Measurements from ENCODE around the gene TMEM14A.
"Not testable (repeated sequence)": the region's sequence is repeated elsewhere in the genome, so short reads cannot be mapped to it uniquely, and the experiment has no call there.

Gene TMEM14A, protein sequence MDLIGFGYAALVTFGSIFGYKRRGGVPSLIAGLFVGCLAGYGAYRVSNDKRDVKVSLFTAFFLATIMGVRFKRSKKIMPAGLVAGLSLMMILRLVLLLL
- 1.6 to 8.9 (median 4.5) reads per million in 17 experiments for total RNA-seq

DNA sequence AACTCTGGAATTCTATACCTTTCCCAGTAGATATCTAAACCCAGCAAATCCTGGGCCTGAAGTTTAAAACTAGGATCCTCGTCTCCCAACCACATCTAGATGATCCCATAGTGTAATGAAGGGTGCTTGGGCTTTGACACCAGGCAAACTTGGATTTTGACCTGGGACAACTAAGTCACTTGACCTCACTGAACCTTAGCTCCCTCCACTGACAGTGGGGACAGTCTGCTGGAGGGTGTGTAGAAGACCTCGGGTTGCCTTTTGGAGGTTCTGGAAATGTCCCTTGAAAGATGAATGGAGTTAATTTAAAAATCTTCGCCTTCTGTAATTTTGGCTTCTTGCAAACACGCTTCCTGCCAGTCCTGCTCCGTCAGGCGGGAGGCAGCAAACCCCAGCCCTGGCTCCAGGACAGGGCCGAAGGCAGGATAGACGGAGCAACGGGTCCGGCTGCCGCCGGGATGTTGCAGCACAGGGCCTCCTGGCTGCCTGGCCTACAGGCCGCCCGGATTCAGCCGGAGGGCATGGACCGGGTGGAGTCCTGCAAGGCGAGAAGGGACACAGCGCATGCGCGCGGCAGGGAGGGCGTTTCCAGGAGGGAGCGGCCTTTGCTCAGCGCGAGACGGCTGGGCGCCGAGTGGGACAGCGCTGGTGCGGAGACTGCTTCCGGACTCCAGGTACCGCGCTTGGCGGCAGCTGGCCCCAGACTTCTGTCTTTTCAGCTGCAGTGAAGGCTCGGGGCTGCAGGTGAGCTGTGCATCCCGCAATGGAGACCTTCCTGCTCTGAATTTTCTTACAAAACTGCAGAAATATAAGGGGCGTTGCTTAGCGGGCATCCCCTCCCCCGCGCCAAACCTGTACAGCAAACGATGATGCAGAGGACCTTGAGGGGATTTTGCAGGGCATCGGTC lies at the start of gene TMEM14A:
TSS of gene TMEM14A (plus strand) at position 612 of the 908 bp plus-strand sequence. CDS start 5,990 bp downstream, outside the sequence.
- peak; percentile 90 to 96 (median 93) for DNase-seq

DNA sequence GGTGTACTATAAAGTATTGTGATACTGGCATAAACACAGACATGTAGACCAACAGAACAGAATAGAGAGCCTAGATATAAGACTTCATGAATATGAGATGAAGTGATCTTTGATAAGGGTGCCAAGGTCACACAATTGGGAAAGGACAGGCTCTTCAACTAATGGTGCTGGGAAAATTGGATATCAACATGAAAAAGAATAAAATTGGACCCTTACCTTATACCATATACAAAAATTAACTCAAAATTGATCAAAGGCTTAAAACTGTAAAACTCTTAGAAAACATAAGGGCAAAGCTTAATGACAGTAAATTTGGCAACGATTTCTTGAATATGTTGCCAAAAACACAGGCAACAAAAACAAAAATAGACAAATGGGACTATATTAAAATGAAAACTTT lies 49.3 kb upstream of the TMEM14A start:
- no peak for DNase-seq

DNA sequence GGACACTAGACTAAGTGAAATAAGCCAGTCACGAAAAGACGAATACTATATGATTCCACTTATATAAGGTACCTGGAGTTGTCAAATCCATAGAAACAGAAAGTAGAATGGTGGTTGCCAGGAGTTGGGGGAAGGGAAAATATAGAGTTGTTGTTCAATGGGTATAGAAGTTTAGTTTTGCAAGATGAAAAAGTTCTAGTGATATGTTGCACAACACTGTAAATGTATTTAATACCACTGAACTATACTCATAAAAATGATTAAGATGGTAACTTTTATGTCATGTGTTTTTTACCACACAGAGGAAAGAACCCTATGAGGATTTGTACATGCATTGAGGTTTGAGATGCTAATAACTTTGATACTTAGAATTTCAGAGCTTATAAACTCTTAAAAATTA lies 48.1 kb upstream of the TMEM14A start:
- DNase-seq: no peak

DNA sequence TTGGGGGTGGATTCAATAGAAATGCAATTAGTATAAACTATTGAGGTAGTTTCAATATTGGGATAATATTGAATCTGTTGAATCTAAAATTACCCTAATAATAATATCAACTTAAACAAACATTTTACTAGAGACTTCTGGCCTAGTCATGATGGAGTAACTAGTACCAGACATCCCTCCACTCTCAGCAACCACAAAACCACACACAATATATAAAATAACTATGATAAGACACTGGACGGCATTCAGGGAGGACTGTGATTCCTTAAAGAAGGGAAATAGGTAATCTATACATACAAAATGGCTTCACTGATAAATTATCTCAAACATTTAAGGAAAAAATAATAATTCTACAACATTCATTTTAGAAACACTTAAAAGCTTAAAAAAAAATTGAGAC lies 38.9 kb upstream of the TMEM14A start:
- DNase-seq: no peak

DNA sequence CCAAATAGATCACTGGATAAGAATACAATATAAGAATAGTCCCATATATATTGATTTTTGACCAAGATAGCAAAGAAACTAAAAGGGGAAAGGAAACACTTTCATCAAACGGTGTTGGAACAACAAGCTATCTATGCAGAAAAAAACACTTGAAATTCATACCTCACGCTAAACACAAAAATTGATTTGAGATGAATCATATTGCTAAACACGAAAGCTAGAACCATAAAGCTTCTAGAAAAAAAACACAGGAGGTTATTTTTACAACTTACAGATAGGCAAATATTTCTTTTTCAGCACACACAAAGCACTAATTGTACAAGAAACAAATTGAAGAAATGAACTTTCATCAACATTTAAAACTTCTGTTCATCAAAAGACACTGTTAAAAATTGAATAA lies 36.7 kb upstream of the TMEM14A start:
- no peak for DNase-seq

DNA sequence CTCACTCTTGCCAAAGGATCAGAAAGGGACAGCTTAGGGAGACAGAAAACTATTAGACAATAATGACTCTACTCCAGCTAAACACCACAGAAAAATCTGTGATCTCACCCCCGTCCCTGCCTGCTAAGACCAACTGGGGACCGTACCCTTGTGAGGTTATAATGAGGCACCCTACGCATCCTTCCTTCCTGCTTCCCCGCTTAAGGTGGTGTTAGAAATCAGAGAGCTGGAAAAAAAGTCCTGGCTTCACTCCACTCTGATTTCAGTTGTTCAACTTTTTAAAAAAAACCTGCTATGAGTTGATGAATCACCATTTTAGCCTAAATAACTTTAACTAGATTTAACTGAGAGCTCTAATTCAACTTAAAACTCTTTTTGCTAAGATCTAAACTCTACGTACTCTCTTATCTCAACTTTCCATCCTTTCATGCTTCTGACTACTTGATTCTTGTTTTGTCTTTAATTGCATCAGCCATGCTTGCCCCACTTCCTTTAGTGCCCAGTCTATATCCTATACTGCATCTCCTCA lies 35.8 kb upstream of the TMEM14A start:
- DNase-seq: peak in 1 of 4 experiments; percentile 8

DNA sequence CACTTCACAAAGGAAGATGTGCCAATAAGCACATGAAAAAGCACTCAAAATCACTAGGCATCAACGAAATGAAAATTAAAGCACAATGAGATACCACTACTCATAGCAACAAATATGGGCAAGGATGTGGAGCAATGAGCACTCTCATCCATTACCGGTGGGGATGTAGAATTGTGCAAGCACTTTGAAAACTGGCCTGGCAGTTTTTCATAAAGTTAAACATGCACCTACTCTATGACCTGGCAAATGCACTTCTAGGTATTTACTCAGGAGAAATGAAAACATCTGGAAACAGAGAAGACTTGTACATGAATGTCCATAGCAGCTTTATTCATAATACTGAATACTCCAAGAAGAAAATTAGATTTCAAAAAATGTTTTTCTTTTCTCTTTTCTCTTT lies 34.1 kb upstream of the TMEM14A start:
- DNase-seq: no peak

DNA sequence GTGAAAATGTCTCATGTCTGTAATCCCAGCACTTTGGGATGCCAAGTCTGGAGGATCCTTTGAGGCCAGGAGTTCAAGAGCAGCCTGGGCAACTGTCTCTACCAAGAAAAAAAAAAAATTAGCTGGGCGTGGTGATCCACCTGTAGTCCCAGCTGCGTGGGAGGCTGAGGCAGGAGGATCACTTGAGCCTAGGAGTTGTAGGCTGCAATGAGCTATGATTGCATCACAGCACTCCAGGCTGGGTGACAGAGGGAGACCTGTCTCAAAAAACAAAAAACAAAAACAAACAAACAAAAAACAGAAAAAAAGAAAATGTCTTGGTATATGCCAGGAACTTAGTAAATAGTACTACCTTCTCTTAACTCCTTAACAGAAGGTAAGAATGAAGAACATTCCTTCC lies 31.4 kb upstream of the TMEM14A start:
- DNase-seq: no peak

DNA sequence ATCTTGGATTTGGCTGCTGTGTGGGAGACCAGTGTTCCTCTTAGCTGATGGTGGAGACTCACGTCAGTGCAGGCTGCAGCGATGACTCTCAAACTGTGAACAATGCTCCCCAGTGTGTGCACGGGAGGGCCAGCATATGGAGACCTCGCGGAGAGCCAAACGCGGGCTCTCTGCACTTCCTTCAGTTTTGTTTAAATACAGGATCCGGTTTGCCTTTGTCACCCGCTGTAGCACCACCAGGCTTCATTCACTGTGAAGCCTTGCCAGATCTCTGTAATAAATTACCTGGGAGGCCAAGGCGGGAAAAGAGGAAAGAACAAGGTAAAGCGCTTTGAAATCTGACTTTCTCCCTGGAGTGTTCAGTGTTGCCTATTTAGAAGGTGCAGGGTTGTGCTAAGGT lies 30.7 kb upstream of the TMEM14A start:
- DNase-seq: peak; percentile 56 to 77 (median 63)

DNA sequence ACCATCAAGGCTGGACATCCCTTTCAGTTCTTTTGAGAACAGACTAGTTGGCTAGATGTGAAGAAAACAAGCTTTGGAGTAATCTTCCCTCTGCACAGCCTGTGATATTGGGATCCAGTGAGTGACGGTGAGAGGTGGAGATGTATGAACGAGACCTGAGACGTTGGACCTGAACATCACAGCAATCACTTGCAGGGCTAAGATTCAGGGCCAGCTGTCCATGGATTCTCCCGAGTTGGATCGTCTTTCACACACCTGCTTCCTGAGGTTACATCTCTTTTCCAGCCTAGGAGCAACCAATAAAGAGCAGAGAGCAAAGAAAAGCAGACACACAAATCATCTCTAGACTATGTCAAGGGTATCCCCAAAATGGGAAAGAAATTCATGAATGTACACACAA lies 30.0 kb upstream of the TMEM14A start:
- no peak for DNase-seq

DNA sequence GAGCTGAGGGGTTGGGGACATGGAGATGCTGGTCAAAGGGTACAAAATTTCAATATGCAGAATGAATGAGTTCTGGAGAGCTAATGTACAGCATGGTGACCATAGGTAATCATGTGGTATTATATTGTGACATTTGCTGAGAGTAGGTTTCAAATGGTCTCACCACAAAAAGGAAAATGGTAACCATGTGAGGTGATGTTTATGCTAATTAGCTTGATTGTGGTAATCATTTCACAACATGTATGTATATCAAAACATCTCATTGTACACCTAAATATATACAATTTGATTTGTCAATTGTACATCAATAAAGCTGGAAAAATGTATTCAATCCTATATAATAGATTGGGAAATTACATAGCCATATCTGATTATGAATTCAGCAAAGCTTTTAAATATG lies 29.5 kb upstream of the TMEM14A start:
- DNase-seq: peak in 1 of 4 experiments; percentile 37

DNA sequence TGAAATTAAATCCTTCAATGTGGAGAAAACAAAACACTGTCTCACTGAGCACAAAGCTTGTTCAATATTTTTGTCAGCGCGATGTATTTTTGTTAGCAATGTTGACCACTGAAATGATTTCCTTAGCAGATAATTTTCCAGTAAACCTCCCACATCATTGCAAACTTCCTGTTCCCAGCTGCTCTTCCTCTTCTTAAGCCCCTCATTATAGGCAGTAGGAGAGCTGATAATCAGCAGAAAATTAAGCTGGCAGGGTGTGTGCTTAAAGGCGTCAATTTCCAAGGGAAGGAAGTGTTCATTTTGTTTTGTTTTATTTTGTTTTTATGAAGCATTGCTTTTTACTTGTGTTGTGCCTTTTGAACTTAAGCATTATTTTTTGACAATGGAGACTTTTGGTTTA lies 29.1 kb upstream of the TMEM14A start:
- DNase-seq: peak; percentile 66 to 85 (median 73)

DNA sequence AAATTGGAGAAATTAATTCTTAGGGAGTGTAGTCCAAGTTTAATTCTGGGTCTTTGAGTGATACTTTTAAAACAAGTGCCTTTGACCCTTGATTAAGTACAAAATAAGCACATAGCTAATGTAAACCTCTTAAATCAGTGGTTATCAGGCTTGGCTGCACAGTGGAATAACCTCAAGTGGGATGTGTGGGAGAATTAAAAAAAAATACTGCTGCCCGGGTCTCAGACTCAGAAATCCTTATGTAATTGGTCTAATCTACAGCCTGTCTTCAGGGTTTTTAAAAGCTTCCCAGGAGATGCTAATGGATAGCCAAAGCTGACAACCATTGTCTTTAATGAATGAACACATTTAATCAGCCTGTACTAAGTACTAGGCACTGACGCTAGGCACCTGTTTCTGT lies 28.5 kb upstream of the TMEM14A start:
- no peak for DNase-seq

DNA sequence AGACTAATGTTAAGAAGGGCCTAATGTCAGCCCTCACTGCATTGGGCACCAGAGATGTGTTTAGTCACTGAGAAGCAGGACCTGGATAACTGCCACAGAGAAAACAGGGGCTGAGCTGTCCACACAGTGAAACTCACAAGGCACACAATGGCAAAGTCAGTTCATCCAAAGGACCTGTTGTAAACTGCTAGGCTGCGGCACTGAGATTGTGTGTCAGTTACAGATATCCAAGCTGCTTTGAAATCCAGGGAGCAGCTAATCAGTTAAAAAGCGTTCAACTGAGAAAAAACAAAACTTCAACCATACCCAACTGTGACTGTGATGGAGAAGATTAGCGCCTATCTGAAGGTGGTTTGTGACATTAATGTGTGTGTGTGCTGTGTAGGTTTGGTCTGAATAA lies 27.8 kb upstream of the TMEM14A start:
- no peak for DNase-seq

DNA sequence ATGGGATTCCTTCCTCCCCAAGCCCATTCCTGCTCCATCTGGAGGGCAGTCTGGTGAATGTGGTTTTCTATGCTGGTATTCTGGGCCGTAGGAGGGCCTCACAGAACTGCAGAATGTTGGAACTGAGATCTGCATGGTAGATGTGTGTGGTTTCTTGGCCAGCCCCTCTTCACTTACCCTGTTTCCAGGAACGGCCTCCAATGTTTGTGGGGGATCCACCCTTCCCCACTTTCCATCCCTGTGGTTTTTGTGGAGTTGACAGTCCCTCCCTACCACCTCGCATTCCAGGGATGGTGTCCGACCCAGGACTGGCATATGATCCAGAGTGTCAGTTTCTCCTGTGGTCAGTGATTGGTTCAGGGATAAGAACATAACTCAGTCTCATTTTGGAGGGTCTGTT lies 26.7 kb upstream of the TMEM14A start:
- DNase-seq: no peak

DNA sequence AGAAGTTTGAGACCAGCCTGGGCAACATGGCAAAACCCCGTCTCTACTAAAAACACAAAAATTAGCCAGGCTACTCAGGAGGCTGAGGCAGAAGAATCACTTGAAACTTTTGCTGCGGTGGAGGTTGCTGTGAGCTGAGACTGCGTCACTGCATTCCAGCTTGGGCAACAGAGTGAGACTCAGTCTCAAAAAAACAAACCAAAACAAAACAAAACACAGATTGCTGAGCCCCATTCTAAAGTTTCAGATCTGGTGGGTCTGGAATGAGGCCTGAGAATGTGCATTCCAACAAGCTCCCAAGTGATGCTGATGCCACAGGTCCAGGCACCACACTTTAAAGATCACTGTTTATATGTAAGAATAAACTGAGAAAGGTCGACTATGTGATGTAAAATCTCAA lies 24.9 kb upstream of the TMEM14A start:
- DNase-seq: no peak

DNA sequence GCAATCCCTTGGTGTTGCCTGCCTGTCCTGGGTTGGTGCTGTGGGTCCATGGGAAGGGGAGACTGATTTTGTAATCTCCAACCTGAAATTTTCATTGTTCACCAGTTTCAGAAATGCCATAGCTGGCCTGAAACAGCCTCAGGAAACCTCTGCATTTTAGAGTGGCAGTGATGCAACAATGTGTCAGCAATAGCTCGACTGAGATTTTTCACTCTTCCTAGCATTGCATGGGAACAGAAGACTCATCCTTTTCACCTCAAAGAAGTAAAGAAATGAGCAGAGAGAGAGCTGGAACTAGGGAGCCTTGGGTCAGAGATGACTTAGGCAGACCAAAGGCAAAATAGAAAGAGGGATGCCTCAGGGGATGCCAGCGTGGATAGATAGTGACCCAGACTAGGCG lies 23.7 kb upstream of the TMEM14A start:
- DNase-seq: peak in 3 of 4 experiments; percentile 30 to 40 (median 31)

DNA sequence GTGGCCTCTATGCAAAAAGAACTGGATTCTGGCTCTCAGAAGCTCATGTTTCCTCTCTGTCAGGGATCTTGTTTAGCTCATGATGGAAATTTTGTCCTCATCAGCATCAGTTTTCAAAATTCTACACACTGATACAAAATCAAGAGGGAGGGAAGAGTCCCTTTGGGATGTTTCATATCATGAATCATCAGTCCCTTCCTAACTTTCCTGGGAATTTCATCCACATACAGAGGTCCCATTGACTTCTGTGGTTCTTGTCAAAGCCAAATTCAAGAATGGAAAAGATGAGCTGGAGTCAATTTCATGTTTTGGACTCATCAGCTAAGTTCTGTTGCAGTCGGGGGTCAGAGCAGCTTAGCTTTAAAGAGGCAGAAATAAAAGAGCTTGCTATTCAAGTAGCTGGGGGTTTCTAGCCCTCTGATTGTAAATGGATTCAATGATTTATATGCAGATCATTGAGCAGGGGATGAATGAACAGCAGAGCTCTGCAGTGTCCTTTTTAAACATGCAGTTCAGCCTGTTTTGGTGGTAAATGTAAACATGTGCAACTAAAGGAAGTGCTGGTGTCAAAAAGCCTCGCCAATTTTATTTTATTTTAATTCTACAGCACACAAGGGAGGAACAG lies 21.3 kb upstream of the TMEM14A start:
- no peak for DNase-seq

DNA sequence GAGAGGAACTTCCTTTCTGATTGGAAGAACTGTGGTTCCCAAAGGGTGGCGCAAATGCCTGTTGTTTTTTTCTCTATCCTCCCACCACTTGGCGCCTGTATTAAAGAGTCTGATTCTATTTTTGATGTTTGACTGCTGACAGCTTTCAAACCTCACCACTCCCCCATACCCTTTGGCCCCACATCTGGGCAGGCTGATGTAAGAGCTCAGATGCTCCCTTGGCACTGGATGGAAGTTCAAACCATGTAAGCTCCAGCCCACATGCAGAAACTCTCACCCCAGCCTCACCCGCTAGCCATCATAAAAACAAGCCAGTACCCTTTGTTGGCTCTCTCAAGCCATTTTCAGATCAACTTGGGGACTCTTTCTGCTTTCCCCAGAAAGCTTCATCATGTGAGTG lies 20.0 kb upstream of the TMEM14A start:
- peak; percentile 50 to 75 (median 68) for DNase-seq

DNA sequence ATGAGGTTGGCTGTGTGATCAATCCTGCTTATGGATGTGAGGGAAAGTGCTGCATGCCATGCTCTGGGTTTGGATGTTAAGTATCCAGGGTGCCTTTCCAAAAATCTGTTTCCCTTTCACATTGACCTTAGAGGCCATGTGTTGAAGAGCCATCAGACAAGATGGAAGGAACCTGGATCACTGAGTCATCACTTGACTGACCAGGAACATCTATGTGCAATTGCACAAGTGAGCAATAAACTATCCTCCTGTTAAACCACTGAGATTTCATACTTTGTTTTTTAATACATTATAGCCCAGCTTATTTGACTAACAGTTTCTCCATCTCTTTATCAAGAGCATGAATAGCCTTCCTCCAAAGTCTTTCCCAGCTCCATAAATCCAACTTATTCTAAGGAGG lies 17.8 kb upstream of the TMEM14A start:
- no peak for DNase-seq

DNA sequence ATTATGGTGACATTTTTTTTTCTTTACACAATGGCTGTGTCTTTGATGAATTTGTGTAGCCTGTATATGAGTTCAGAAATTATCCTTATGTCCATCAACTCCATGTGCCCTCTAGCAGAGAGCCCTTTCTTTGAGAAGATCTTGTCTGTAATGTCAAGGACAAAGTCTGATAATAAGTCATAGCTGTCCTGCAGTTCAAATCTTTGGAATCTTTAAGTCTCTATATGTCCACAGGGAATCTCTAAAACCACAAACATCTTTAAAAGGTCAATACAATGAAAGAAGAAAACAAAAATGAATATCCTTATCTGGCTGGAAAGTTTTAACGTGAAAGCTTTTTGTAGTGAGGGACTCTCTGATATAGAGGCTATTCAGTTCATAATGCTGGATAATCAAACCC lies 16.9 kb upstream of the TMEM14A start:
- DNase-seq: no peak

DNA sequence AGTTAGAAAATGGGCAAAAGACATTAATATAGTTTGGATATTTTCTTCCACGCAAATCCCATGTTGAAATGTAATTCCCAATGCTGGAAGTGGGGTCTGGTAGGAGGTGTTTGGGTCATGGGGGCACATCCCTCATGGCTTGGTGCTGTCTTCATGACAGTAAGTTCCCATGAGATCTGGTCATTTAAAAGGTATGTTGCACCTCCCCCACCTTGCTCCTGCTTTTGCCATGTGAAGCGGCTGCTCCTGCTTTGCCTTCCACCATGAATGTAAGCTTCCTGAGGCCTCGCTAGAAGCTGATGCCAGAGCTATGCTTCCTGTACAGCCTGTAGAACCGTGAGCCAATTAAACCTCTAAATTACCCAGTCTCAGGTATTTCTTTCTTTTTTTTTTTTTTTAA lies 16.3 kb upstream of the TMEM14A start:
- DNase-seq: no peak

DNA sequence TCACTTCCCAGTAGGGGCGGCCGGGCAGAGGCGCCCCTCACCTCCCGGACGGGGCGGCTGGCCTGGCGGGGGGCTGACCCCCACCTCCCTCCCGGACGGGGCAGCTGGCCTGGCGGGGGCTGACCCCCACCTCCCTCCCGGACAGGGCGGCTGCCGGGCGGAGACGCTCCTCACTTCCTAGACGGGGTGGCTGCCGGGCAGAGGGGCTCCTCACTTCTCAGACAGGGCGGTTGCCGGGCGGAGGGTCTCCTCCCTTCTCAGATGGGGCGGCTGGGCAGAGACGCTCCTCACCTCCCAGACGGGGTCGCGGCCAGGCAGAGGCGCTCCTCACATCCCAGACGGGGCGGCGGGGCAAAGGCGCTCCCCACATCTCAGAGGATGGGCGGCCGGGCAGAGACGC lies 15.0 kb upstream of the TMEM14A start:
- DNase-seq: not testable (repeated sequence)

DNA sequence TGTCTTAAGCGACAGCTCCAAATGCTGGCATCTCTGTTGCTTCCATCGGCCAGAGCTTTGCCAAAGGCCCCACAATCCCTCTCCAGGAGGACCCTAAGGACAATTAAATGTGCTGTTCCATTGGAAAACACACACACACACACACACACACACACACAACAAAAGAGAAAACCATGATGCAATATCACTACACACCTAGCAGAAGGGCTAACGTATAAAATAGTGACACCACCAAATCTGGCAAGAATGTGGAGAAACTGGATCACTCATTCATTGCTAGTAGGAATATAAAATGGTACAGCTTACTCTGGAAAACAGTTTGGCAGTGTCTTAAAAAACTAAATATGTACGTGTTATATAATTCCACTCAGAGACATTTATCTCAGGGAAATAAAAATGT lies 13.0 kb upstream of the TMEM14A start:
- DNase-seq: no peak
